Brain pericyte (primary cell): ENCODE measurements around the gene BTBD9.

Source experiments
- DNase-seq: peaks from one replicate; pipeline ENCODE4 v3.0.0-alpha.2; 2012; ENCODE audit warnings: low read depth, low spot score

The BTBD9 gene

DNA sequence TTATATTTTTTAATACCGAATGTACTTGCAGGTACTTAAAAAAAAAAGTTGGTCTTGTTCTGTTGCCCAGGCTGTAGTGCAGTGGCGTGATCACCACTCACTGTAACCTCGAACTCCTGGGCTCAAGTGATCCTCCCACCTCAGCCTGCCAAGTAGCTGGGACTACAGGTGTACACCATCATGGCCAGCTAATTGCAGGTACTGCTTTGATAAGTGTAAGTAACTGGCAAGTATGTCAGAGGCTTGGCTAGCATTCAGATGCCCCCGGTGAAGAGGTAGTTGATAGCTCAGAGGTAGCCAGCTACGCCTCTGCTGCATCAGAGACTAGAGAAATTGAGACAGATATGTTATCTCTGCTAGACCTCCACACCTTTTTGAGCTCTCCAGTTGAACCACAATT is 40.5 kb downstream of the BTBD9 start:
- DNase-seq, result no peak

DNA sequence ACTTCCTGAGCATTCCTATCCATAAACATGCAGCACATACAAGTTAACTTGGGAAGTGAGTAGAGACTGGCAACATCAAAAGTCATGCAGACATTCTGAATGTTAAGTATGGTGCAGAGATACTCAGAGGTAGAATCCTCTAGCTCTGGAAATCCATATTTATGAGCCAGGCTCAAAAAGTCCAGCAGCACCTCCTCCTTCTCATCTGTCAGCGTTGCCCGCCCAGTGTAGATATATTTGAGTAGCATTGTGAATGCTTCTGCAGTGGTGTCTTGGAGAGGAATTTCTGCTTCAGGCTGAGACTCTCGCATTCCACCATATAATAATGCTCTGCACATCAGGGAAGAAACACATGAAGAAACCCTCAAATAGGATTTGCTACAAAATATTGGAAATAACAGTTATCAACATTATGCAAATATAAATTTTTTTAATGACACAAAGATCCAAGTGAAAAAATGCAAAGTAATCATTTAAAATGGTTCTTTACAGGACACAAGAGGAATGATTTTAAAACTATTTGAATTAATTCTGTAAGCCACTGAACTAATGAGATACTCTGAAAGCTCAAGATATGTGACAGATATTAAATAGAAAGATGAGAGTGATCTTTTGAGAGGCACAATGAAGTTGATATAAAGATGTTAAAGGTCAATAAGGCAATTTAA is 45.6 kb downstream of the BTBD9 start:
- no peak for DNase-seq

DNA sequence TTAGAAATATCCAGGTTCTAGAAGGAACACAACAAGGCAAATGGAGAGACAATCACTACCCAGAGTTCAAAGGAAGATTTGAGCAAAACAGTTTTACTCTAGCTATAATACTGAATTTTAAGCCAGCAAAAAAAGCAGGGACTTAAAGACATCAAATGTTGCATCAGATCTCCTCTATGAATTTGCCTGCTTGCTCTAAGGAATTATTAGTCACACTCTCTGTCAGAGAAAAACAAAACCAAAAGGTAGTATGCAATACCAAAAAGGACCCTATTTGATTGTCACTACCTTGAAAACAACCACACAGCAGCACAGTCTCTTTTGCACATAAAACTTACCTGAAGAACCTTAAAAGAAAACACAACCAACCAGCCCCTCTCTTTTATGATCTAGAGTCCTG is 46.3 kb downstream of the BTBD9 start:
- no peak for DNase-seq

- no peak for DNase-seq
These were observed 48.3 kb downstream of the BTBD9 start for GRCh38 chr6:38591439-38591838.

DNA sequence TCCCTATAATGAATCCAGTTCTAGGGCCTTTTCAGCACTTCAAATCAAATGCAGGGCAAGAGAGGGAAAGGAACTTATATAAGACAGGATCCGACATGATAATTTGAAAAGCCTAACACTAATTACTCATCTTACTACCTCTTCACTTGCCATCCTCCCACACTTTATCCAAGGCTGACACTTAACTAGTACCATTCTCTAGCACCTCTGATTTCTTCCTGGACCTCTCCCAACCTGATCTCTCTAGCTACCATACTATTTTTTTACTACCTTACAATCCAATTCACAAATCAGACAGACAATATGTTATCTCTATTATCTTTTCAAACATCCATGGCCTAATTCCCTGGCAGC is 50.4 kb downstream of the BTBD9 start:
- no peak for DNase-seq

DNA sequence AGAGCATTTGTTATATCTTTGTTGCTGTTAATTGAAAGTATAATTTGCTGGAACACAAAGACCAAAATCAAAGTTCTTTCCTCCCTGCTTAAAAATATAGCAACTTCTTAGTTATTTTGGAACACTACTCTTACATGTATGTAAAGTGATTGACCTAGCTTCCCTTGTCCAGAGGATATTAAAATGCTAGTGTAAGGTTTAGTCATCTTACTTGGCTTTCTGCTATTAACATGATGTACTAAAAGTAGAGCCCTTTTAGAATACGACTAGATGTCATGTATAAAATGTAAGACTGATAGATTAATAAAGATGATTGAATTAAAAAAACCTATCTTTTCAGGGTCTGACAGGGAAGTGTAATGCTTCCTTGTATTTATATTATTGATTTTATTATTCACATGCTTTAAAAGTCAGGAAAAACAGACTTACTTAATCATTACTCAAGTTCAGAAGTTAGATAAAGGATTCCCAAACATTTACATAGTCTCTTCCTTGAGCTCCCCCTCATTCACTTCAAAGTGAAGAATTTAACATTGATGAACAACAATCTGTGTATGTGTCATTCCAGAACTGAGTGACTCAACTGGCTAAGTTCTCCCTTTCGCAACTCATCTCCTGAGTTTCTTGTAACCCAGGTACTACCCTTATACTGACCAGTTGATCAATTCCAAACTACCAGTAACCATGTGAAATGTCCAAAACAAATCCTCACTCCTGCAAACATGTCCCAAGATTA is 50.9 kb downstream of the BTBD9 start:
- DNase-seq, result no peak

- DNase-seq, result peak; percentile 29
These were observed 51.9 kb downstream of the BTBD9 start for GRCh38 chr6:38587766-38588362.

DNA sequence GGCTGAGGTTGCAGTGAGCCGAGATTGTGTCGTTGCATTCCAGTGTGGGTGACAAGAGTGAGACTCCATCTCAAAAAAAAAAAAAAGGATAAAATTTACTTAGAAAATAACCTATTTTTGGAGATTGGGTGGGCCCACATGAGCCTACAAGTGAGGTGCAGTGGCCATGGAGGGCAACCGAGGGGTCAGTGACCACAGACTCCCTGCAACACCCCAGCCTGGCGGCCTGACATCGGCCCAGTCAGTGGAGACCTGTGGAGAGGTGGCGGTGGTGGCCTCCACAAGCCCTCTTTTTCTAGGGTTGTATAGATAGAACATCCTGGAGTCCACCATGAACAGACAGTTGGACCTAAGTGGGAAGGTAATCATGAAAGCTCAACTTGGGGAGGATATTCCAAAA is 52.7 kb downstream of the BTBD9 start:
- no peak for DNase-seq

DNA sequence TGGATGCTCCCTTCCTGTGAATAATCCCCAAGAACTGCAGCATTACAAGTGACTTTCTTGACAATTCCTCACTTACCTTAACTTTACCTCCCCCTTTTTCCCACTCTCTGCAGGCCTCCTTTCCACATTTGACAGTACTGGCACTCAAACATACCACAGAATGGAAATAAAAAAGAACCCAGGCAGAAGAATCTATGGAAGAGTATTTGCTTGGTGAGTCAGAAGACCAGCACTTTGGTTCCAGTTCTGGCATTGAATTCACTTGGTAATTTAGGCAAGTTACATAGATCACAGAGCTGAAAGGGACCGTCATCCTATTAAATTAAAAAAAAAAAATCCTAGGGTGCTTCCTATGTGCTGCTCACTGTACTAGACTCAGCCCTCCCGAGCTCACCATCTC is 55.0 kb downstream of the BTBD9 start:
- no peak for DNase-seq

DNA sequence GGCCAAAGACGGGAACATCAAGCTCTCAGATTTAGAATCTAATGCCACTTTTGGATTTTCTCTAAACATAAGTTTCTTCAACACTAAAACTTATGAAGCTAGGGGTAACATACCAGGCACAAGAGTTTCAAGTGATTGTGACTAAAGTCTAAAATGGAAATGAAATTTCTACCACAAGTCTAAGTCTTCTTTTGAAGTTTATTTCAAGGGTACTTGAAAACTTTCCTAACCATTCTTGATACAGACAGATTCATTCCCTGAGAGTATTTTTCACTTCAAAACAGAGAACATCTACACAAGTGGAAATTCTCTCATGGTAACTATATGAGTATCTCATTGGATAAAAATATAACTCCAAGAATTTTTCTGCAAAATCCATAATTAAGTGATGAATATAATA is 56.2 kb downstream of the BTBD9 start:
- DNase-seq, result no peak

GRCh38 chr6:38580030-38580429 is 59.7 kb downstream of the BTBD9 start:
- no peak for DNase-seq

- no peak for DNase-seq
These were observed 60.6 kb downstream of the BTBD9 start for GRCh38 chr6:38579010-38579628.

- DNase-seq, result no peak
These were observed 61.7 kb downstream of the BTBD9 start for GRCh38 chr6:38578075-38578474.

DNA sequence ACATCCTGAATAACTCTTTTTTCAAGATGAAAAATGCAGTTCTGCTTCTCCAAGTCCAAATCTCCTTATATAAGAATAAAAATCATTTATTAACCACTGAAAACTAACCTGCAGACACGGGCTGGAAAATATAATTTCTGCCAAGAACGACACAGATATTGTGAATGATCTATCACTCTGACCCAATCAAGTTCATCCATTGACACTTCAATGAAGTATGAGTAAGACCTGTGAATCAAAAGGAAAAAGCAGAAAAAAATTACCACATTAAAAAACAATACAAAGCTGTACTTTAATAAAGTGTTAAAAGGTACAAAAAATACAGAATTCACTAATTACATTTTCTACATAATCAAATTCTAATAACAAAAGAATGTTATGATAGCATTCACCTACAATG is 62.2 kb downstream of the BTBD9 start:
- no peak for DNase-seq

DNA sequence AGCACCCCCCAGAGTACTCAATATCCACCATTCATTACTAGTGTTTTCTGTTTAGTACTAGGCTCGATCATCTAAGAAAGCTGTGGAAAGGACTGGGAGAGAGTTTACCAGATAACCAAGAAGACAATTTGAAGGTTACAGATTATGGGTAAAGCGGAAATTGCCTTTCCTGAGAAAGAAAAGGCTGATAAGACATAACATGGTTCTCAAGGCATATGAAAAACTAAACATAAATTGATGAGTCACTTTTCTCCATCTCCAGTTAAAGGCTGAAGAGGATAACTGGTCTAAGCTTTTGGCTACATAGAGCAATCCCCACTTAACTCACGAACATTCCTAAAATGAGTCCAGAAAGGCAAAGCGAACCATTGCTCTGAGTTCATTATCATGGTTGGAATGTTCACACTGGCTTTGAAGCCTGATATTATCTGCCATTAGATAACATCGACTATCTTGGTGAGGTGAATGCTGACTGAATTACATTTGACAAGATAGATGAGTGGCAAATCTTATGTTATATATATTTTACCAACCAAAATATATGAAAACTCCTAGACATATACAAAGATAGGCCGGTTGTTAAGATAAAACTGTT is 65.8 kb downstream of the BTBD9 start:
- no peak for DNase-seq

DNA sequence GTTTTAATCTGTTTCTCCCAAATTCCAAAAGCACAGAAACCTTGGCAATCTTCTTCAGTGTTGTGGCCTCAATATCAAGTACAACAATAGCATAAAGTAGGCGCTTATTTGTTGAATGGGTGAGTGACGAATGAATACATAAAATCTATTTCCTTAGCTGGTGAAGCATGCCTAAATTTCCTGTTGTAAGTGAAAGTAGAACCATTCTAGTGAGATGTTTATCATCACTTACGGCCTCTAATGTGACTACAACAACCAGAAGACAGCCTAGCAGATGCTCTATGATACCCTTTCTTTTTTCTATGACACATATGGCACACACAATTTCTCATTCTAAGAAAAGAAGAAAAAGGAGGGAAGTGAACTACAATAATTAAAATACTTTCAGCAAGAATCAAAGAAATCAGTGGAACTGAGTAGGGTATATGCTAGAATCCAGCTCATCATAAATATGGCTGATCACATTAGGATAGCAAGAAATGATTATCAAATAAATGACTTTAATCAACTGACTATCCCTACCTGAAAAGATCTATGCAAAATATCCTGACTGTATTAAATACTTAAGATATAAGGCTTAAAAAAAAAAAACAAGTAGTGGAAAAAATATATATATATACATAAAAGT is 67.4 kb downstream of the BTBD9 start:
- no peak for DNase-seq

GRCh38 chr6:38571721-38572120 is 68.0 kb downstream of the BTBD9 start:
- DNase-seq, result no peak

- no peak for DNase-seq
These were observed 69.0 kb downstream of the BTBD9 start for GRCh38 chr6:38570750-38571149.

DNA sequence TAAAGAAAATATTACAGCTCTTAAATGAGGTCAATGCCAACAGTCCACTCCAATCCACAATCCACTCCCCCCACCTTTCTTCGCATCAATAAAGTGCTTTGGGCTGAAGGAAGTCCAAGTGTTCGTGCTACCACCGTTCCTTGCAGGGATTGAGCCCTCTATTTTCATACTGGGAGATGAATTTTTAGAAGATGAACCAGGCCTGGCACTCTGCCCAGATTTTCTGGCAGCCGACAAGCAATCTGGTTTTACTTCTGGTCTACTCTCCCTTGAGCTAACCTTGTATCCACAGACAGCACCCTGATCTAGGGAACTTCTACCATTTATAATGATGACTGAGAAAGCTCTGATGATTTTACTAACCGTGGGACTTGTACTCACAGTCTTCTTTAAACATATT is 72.3 kb downstream of the BTBD9 start:
- DNase-seq, result peak; percentile 73

DNA sequence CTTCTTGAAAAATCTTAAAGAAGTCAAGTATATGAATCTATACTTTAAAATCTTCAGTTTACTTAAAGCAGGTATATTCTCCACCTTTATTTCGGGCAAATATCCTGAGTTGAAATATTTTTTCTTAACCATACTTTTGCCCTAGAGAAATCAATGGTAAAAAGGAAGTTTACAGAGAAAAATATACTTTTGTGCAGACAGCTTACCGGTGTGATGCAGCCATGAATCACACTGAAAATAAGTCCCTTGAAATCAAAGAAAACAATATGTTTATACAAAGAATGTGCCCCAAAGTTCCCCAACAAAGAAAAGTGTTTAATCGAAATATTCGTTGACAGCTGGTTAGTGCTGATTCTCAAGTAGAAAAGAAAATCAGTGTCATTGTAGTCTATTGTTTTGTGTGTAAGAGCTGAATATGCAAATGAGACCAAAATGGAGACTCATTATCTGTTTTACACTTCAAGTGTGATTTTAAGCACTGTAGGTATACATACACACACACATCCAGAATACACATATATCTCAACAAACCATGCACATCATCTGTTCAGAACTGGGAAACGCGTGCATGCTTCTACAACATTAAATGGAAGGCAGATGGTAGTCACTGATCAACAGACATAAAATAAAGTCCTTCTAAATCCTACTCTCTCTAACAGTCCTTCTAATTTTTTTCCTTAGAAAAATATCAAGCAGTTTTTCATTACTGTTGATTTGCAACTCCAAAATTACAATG is 73.3 kb downstream of the BTBD9 start:
- no peak for DNase-seq

- no peak for DNase-seq
These were observed 75.4 kb downstream of the BTBD9 start for GRCh38 chr6:38564301-38564700.
